Measurements from ENCODE around the gene ADAMTS12. TPM values are rescaled to one million over a fixed set of nuclear protein-coding genes. Genes with fewer than 3 reads are reported as not detected.
A peak's percentile ranks its signal among the peaks of the same experiment; 100 is the strongest.

ADAMTS12 gene
- total and polyA plus RNA-seq, 10 of the 15 experiments (the other 5 are each of a cell fraction or from before 2014, with no cell fraction given): 0.11 to 35.8 (median 20.7) TPM

DNA sequence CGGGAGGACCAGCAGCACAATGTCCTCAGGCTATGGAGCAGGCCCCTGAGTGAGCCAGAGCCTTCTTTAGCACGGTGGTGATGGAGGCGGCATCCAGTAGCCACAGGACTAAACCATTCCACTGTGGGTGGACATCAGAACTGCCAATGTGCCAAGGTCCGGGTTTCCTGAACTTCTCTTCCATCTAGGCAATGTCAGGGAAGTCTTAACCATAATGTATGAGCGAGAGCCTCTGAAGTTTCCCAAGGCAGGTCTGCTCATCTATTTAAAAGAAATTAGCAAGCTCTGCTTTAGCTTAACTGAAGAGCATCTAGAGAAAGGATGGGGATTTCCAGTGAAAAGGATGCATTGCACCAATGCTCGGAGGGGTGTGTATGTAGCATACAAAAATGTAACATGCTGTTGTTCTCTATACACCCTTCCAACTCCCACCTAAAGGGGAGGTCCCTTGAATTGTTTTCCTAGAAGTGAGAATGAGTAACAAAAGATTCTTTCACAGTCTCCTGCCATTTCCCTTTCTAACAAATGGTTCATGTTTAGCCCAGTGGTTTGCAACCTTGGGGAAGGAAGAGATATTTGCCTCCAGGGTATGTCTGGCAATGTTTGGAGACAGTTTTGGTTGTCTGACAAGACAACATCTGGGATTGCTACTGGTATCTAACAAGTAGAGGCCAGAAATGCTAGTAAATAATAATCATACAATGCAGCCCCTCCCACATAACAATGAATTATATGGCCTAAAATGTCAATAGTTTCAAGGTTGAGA, 38.3 kb upstream of the ADAMTS12 start:
- intact Hi-C loops (cut with micrococcal nuclease; ENCODE audit: unreplicated experiment): no loop called here
- SMC1A ChIA-PET (ENCODE audit: uncharacterized antibody, unreplicated experiment): interaction anchor here (0.6 to 7.4 kb wide), 4 partner anchors 74 to 483 kb away, joined by 3 to 80 read pairs (median 36); no protein-coding TSS in a partner anchor

More for the DNA sequence above, 38.3 kb upstream of the ADAMTS12 start:
- ChIA-PET CTCF (interaction anchor here (0.7 to 6.6 kb wide), 3 partner anchors 79 to 1315 kb away, joined by 3 to 96 read pairs (median 32); no protein-coding TSS in a partner anchor), RAD21 (ENCODE audit: unreplicated experiment) (interaction anchor here (0.7 to 8.8 kb wide), 4 partner anchors 75 to 254 kb away, joined by 3 to 111 read pairs (median 5); no protein-coding TSS in a partner anchor), POLR2A (interaction anchor here (1.0 kb wide), 1 partner anchor 80 kb away, joined by 3 read pairs; no protein-coding TSS in a partner anchor)
- Histone ChIP-seq H3K27ac (ENCODE audit: control insufficient read depth, insufficient read depth) (peak overlapping the region; percentile 70), H3K79me2 (ENCODE audit: control insufficient read depth, insufficient read depth, low read length) (no peaks in the 10 kb centered on the region), H3K27me3 (replicated peaks in 1 of 2; ENCODE audit: control insufficient read depth in 2 of 2, insufficient read depth in 2 of 2, low read length in 1 of 2) (no peaks in the 10 kb centered on the region), H3K4me2 (ENCODE audit: control insufficient read depth, insufficient read depth) (peak overlapping the region; percentile 5; the same call in 1 of the 2 replicates), H3K9ac (ENCODE audit: control insufficient read depth, insufficient read depth, low read length) (no peak overlapping the region), H3K4me1 (ENCODE audit: control insufficient read depth, insufficient read depth, low read length) (peaks cover 39% of the 10 kb centered on the region), H4K20me1 (ENCODE audit: control insufficient read depth, insufficient read depth) (no peaks in the 10 kb centered on the region), H3K36me3 (ENCODE audit: control insufficient read depth in 2 of 2, insufficient read depth in 2 of 2, low read length in 1 of 2) (no peaks in the 10 kb centered on the region), H3K9me3 (replicated peaks; ENCODE audit: control insufficient read depth, insufficient read depth, low read length) (no peaks in the 10 kb centered on the region), H3K4me3 (no peak overlapping the region), H2AFZ (ENCODE audit: control insufficient read depth, low read depth, low read length) (peak overlapping the region; percentile 28; the same call in 1 of the 2 replicates)
- FAIRE-seq: no peak
- TF ChIP-seq ZNF207 (IDR thresholded peaks at IDR 0.05; ENCODE audit: borderline replicate concordance) (no peak), SIN3A (IDR thresholded peaks at IDR 0.05; ENCODE audit: low read depth, low read length) (no peak), ATF7 (IDR thresholded peaks at IDR 0.05; ENCODE audit: low read depth) (peak; percentile 63), GATAD2B (conservative IDR thresholded peaks at IDR 0.05; ENCODE audit: low read depth) (0 out of 2 replicates have a peak, but pooled peaks have one; percentile 19), BHLHE40 (IDR thresholded peaks at IDR 0.05; ENCODE audit: borderline replicate concordance in 1 of 2, low read depth in 2 of 2, low read length in 1 of 2) (0 out of 4 replicates have a peak, but pooled peaks of 1 of the 2 experiments have one; percentile 14), KAT2A (conservative IDR thresholded peaks at IDR 0.05; ENCODE audit: control insufficient read depth, low read depth, low read length) (no peak), NR2C1 (IDR thresholded peaks at IDR 0.05) (no peak), IKZF1 (conservative IDR thresholded peaks at IDR 0.05) (peak; percentile 44), CHD1 (IDR thresholded peaks at IDR 0.05; ENCODE audit: low read depth, low read length) (0 out of 2 replicates have a peak, but pooled peaks have one; percentile 54), IKZF2 (IDR thresholded peaks at IDR 0.05) (peak; percentile 24 to 45; a peak in 2 of 4 replicates), MTA2 (IDR thresholded peaks at IDR 0.05; ENCODE audit: low read depth) (0 out of 2 replicates have a peak, but pooled peaks have one; percentile 13)
- TF ChIP-seq, protein P1, sequence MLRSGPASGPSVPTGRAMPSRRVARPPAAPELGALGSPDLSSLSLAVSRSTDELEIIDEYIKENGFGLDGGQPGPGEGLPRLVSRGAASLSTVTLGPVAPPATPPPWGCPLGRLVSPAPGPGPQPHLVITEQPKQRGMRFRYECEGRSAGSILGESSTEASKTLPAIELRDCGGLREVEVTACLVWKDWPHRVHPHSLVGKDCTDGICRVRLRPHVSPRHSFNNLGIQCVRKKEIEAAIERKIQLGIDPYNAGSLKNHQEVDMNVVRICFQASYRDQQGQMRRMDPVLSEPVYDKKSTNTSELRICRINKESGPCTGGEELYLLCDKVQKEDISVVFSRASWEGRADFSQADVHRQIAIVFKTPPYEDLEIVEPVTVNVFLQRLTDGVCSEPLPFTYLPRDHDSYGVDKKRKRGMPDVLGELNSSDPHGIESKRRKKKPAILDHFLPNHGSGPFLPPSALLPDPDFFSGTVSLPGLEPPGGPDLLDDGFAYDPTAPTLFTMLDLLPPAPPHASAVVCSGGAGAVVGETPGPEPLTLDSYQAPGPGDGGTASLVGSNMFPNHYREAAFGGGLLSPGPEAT (IDR thresholded peaks at IDR 0.05; ENCODE audit: low read depth): peak; percentile 38; the same call in 1 of the 2 replicates
- TF ChIP-seq, protein P2, sequence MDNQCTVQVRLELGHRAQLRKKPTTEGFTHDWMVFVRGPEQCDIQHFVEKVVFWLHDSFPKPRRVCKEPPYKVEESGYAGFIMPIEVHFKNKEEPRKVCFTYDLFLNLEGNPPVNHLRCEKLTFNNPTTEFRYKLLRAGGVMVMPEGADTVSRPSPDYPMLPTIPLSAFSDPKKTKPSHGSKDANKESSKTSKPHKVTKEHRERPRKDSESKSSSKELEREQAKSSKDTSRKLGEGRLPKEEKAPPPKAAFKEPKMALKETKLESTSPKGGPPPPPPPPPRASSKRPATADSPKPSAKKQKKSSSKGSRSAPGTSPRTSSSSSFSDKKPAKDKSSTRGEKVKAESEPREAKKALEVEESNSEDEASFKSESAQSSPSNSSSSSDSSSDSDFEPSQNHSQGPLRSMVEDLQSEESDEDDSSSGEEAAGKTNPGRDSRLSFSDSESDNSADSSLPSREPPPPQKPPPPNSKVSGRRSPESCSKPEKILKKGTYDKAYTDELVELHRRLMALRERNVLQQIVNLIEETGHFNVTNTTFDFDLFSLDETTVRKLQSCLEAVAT (IDR thresholded peaks at IDR 0.05): peak; percentile 43; the same call in 1 of the 2 replicates
- ATAC-seq: peak; percentile 28
- WGBS (ENCODE audit: insufficient coverage, insufficient replicate concordance, low lambda C conversion rate, missing lambda C conversion rate): 64% methylated on average over 6 of the region's 6 CpGs
- peak; percentile 31 for DNase-seq (ENCODE audit: low read depth, low spot score)
- in situ Hi-C loops (cut with MboI): loop anchor here (5.0 kb wide), 1 partner anchor 488 kb away; the partner anchor contains the start of gene TARS1
- no TSS peak for BruUV-seq (replicated peaks)
